NCI-H526 treated with DMSO at 0.1 percent for 48 hours (cell line): ENCODE measurements around the gene EFNA5.

Source experiments
- DNase-seq: peaks from one replicate; lab custom pipeline; 2025; lab: John Stamatoyannopoulos, UW

EFNA5 gene

DNA sequence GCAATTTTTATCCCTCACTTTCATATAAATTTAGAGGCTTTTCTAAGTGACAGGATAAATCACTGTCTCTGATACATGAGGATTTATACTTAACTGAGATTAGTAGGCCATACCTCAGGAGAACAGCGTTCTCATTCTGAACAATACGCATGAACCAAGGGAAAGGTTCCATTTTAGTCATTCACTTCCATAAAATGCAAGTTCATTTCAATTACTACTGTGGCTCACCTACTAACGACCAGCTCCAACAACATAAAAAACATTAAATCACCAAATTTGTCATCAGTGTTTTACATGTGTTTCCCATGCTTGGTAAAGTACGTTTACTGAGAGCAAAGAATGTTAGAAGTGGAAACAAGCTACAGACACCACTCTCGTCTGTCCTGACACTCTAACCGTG lies 67.4 kb downstream of the EFNA5 start:
- no peak for DNase-seq

- DNase-seq: no peak
These were observed 67.8 kb downstream of the EFNA5 start for GRCh38 chr5:107602896-107603295.

DNA sequence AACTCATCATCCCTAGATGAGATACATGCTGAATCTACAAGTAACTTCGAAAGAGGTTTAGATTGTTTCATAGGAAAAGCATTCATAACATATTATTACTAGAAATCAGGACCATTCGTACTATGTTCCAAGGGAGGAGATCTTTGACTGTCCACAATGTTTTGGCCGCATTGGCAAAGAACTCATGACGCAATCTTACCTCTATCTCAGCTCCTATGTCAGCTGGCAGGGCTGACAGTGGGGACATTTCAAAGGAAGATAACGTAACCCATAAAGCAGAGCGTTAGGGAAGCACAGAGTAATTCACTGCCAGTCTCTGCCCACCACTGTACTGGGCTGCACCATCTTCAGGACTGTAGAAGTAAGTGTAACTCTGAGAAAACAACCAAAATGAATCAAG lies 69.7 kb downstream of the EFNA5 start:
- no peak for DNase-seq

- peak; percentile 59 for DNase-seq
These were observed 71.8 kb downstream of the EFNA5 start for GRCh38 chr5:107598958-107599357.

DNA sequence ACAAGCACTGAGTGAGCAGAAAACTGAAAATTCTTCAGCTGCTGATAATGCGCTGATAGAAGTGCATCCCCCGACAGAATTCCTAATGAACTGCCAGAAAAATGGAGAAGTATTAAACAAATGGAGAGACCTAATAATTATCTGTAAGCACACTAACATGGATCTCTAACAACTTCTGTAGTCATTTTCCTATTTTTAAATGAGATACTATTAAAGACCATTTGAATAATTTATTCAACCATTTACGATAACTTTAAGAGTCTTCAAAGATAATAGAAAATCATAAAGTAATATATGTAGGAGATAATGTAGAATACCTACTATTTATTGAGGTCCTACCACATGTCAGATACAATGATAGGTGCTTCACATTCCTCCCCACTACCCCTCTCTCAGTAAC lies 72.9 kb downstream of the EFNA5 start:
- DNase-seq: no peak

DNA sequence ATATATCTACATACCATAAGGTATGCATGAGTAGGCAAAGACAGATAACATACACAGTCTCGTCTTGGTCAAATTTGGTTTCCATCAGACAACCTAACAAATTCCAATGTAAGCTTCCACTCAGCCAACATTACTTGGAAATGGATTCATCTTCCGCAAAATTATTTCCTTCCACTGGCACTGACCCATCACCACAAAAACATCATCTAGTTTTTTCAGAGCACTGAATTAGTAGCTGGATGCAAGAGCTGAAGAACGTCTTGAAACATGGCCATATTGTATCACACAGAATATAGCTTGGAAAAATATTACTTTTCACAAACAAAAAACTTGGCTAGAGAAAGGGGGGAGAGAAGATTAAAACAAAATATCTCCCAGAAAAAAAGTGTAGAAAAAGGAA lies 73.5 kb downstream of the EFNA5 start:
- no peak for DNase-seq

- DNase-seq: no peak
These were observed 76.3 kb downstream of the EFNA5 start for GRCh38 chr5:107594253-107595045.

DNA sequence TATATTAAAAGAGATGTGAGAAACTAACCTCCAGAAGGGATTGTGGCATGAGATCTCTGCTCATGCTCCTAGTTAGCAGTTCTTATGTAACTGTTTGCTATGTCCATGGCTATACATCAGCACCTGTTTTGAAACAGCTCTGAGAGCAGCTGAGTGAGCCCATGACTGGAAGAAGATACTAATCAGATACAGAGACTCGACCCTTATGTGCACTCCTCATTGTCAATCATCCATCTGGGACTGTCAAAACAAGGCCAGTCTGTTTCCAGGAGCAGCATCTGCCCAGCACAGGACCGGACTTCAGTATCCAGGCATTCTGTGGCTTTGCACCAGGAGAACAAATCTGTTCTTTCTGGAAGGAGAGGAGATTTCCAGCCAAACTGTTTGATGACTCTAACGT lies 77.7 kb downstream of the EFNA5 start:
- DNase-seq: no peak

GRCh38 chr5:107592515-107592914 lies 78.2 kb downstream of the EFNA5 start:
- DNase-seq: no peak

DNA sequence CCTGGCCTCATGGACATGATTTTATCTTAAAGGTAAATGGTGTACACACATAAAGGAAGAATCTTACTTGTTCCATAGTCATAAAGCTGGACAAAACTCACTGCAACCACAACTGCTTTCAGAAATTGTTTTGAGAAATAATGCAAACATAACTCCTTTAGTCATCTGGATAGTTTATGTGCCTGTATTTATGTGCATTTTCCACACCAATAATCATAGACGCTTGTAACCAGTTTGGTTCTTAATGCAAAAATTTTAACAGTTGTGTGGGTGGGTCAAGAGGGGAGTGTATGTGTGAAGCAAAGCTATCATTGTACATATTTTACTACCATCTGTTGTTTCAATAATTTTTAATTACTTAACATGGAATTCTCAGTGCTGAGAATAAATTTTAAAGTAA lies 80.1 kb downstream of the EFNA5 start:
- no peak for DNase-seq

DNA sequence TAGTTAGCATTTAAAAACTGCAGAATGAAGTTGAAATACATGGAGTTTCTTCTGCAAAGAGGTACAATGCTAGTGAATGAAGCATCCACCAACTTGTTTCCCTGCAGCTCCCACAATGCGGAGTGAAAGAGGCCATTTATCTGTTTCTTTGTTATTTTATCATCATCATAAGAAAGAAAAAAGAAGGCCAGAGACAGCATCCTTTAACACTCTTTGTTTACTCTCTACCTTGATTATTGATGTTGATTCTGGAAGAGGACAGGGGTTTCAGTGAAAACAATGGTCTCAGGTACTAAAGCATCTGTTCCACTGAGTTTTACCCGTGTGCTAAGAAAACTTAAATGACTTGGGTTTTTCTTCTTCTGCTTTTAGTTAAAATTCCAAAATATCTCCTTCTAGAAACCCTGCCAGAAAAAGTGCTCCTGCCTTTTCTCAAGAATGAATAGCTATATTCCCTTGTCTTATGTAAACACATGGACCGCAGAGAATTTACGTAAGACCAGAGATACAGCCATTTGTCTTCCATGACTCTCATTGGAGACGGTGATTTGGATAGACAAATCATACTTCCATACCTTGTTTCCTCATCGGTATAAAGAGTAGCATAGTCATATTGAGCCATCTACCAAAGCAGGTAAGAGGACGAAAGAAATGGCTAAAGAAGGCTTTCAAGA lies 81.1 kb downstream of the EFNA5 start:
- no peak for DNase-seq

- no peak for DNase-seq
These were observed 88.1 kb downstream of the EFNA5 start for GRCh38 chr5:107582625-107583024.

DNA sequence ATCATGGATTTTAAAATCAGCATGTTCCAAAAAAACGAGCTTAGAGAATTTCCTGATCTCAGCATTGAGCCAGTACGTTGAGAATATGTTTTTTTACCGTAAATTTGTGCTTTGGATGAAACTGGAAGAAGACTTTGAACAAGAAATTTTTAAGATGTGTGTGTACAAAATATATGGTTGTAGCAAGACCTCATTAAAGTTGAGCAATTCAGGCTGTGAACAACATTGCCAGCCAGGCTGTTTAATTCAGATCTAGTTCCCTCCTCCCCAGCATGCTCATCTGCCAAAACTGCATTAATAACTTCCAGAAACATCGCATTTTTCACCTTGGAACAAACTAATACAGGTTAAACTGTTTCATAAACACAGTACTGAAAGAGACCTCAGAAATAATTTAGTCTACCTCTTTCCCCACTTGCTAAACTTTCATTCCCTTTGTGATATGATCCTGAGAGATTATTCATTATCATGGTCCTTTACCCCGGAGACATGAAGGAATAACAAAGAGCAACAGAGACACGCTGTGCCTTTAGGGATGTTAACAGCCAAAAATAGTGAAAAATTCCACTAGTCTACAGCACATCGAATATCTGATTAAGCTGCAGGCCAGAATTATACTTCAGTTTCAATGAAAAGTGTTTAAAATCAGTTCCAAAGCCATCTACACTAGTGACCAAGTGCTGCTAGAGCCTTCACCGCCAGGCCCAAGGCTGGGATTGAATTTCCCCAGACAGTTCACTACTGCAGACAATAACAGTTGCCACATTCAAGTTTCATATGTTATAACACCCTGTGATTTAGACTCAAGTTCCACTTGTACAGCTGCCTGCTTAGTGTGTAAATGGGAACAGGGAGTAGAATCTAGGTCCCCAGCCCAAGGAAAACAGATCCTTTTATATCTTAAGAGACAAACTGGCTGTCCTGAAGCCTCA lies 89.6 kb downstream of the EFNA5 start:
- no peak for DNase-seq

- DNase-seq: no peak
These were observed 92.6 kb downstream of the EFNA5 start for GRCh38 chr5:107578051-107578635.

- no peak for DNase-seq
These were observed 93.3 kb downstream of the EFNA5 start for GRCh38 chr5:107577394-107577950.

- no peak for DNase-seq
These were observed 93.9 kb downstream of the EFNA5 start for GRCh38 chr5:107576736-107577393.

GRCh38 chr5:107576155-107576554 lies 94.6 kb downstream of the EFNA5 start:
- DNase-seq: no peak

GRCh38 chr5:107574287-107574686 lies 96.5 kb downstream of the EFNA5 start:
- no peak for DNase-seq

DNA sequence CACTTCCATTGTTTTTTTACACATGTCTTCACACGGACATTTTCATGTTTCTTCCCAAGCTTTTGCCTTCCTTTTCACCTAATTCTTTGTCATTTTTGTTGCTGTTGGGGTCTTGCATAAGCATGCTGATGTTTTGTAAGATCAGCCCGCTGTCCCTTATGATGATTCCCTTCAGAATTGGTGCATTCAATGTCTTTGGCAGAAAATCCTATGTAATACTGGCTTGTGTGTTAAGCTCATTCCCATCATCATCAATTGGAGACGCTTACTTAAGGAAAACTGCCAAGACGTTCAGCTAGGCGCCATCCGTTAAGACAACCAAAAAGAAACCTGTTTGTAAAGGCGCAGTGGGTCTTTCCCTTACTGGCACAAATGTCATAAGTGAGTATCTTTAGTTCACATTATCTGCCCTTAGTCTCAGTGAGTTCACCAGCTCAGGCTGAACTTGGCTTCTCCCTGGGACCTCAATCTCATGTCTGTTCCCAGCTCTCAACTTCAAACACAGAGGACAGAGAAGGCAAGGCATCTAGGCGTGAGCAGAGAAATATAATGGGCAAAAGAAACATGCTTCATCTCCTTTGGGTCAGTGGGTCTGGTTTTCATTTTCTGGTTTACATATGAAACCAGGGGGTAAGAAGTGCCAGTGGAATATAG lies 97.9 kb downstream of the EFNA5 start:
- DNase-seq: no peak

DNA sequence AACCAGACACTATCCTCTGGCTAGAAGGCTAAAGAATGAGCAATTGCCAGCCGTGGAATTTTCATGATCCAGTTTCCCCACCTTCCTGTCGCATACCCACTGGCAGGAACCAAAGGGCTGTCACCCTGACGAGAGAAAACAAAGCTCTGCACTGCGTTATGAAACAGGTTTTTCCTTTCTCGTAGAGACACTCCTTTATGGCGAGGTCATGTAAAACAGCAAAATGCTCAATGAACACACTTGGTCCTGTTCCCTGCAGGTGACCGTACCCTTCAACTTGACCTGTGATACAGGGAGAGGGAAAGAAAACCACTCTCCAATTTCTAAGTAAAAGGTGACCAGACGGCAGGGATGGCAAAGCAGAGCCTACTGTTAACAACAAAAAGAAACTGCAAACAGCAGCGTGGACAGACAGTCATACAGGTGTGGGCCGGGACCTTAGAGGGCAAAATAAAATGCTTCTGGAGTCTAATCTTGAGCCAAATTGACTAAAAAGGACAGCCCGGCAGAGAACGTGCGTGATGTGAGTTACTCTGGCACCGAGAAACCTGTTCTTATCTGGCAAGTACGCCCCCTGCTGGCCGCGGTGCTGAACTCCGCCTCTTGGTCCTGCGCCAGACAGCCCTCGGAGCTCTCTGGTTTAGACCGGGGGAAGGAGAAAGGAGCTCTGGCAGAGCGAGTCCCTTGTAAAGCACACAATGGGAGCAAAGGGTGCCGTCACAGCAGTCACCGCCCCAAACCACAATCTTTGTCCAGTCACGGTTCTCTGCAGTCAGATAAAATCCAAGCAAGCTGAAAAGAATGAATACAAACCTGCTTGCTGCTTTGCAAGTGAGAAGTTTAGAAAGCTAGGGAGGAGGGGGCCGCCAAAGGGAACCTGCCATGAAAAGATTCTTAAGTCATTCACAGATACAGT lies 98.9 kb downstream of the EFNA5 start:
- DNase-seq: peak; percentile 90
